HCT116 (cell line): ENCODE results near the gene HGFAC. TPM values are rescaled to one million over a fixed set of nuclear protein-coding genes. Genes with fewer than 3 reads are reported as not detected.

ENCODE experiments used
- ATAC-seq: fragments of 200-7000 bp; cut with Tn5 transposase; 2 replicates; pipeline ENCODE4 v1.9.1; 2020; ENCODE audit warnings: mild to moderate bottlenecking, moderate library complexity
- BruUV-seq: library from RNA; stranded (reverse); fragments of 400-500 nt; replicated peaks from 2 replicates; lab custom pipeline; 2021; lab: Mats Ljungman, UMichigan
- CTCF ChIA-PET: fragments of 300-600 bp; sonication (Branson Sonifier 250); formaldehyde crosslinking; loops from one replicate; lab custom pipeline; 2021; ENCODE audit warnings: antibody characterized with exemption; lab: Charles Lee
- POLR2A ChIA-PET: fragments of 300-600, 350-600 bp; sonication (Branson Sonifier 250); formaldehyde crosslinking; loops from one replicate; lab custom pipeline; 2021; ENCODE audit warnings: antibody characterized with exemption; lab: Charles Lee
- RAD21 ChIA-PET, 2 experiments: fragments of 300-600 bp; sonication (Branson Sonifier 250); formaldehyde crosslinking; loops; one replicate each; lab custom pipeline; 2023; ENCODE audit warnings: low total read pairs in 2 of 2; ENCODE audit not compliant: uncharacterized antibody in 2 of 2, unreplicated experiment in 2 of 2, low non-redundant PET in 1 of 2; lab: Charles Lee
- DNase-seq: peaks from one replicate; pipeline ENCODE4 v3.0.0-alpha.2; 2010; ENCODE audit warnings: low read depth, low spot score
- H2AFZ ChIP-seq: fragments of 200-600 bp; shearing (Covaris generic), sonication (generic); 2 replicates; pipeline ENCODE4 v1.6.1; 2017; ENCODE audit warnings: low read depth, mixed run types, mixed read lengths, antibody characterized with exemption, low read length; ENCODE audit not compliant: poor library complexity, severe bottlenecking
- H3K27ac ChIP-seq: 2 replicates; pipeline ENCODE4 v1.5.1; 2012; ENCODE audit warnings: low read depth, low read length
- H3K27me3 ChIP-seq: fragments of 200-600 bp; sonication (generic); 2 replicates; pipeline ENCODE4 v1.6.1; 2016; ENCODE audit warnings: mixed run types, low read length, mixed read lengths; ENCODE audit not compliant: insufficient read depth
- H3K36me3 ChIP-seq, 2 experiments: fragments of 200-500 bp in 1 of 2; fragments of 200-600 bp in 1 of 2; sonication (Bioruptor generic) in 1 of 2; sonication (generic) in 1 of 2; 2 replicates each; pipeline versions ENCODE4 v1.5.1 to v1.6.1; 2014 to 2016; ENCODE audit warnings: low read length in 2 of 2, inconsistent platforms in 1 of 2, mixed read lengths in 1 of 2, mixed run types in 1 of 2; ENCODE audit not compliant: insufficient read depth in 2 of 2, control insufficient read depth in 1 of 2
- H3K4me1 ChIP-seq, 2 experiments: fragments of 200-600 bp in 1 of 2; sonication (generic) in 1 of 2; 2 replicates each; pipeline versions ENCODE4 v1.5.1 to v1.6.1; 2012 to 2017; ENCODE audit warnings: low read length in 2 of 2, inconsistent platforms in 1 of 2, mild to moderate bottlenecking in 1 of 2, mixed read lengths in 1 of 2, mixed run types in 1 of 2, moderate library complexity in 1 of 2; ENCODE audit not compliant: insufficient read depth in 2 of 2, control insufficient read depth in 1 of 2
- H3K4me2 ChIP-seq: fragments of 200-600 bp; sonication (generic); 2 replicates; pipeline ENCODE4 v1.6.1; 2017; ENCODE audit warnings: mixed run types, low read length, mixed read lengths
- H3K4me3 ChIP-seq, 2 experiments: fragments of 200-600 bp in 1 of 2; sonication (generic) in 1 of 2; replicated peaks in 1 of 2; 2 replicates each; pipeline ENCODE4 v1.5.1; 2011 to 2016; ENCODE audit warnings: low read length in 2 of 2, control low read depth in 1 of 2, low read depth in 1 of 2, mild to moderate bottlenecking in 1 of 2, mixed read lengths in 1 of 2, mixed run types in 1 of 2
- H3K79me2 ChIP-seq: fragments of 200-600 bp; sonication (generic); 2 replicates; pipeline ENCODE4 v1.6.1; 2017; ENCODE audit warnings: mild to moderate bottlenecking, mixed run types, low read length, moderate library complexity, mixed read lengths; ENCODE audit not compliant: insufficient read depth
- H3K9ac ChIP-seq: fragments of 200-600 bp; sonication (generic); 2 replicates; pipeline ENCODE4 v1.6.1; 2016; ENCODE audit warnings: low read length, mixed read lengths
- H3K9me2 ChIP-seq: fragments of 200-600 bp; sonication (generic), shearing (Covaris generic); 2 replicates; pipeline ENCODE4 v1.6.1; 2017; ENCODE audit warnings: mixed run types, mild to moderate bottlenecking, moderate library complexity; ENCODE audit not compliant: insufficient read depth
- H3K9me3 ChIP-seq, 2 experiments: fragments of 200-500 bp in 1 of 2; fragments of 200-600 bp in 1 of 2; sonication (Bioruptor generic) in 1 of 2; sonication (generic) in 1 of 2; 2 replicates each; pipeline ENCODE4 v1.6.1; 2014 to 2017; ENCODE audit warnings: low read length in 2 of 2, mixed read lengths in 2 of 2, inconsistent platforms in 1 of 2, low read depth in 1 of 2, mild to moderate bottlenecking in 1 of 2, mixed run types in 1 of 2, moderate library complexity in 1 of 2; ENCODE audit not compliant: control insufficient read depth in 1 of 2, insufficient read depth in 1 of 2
- H4K20me1 ChIP-seq: fragments of 200-600 bp; sonication (generic), shearing (Covaris generic); 2 replicates; pipeline ENCODE4 v1.6.1; 2017; ENCODE audit warnings: mixed run types, mild to moderate bottlenecking, moderate library complexity; ENCODE audit not compliant: insufficient read depth
- CTCF ChIP-seq, 3 experiments: fragments of 200-600 bp in 1 of 3; sonication (generic) in 1 of 3; IDR thresholded peaks in 2 of 3; conservative IDR thresholded peaks in 1 of 3; 2 replicates each; pipeline ENCODE4 v1.5.1; 2012 to 2017; ENCODE audit warnings: low read depth in 2 of 3, low read length in 2 of 3, antibody characterized with exemption in 1 of 3, borderline replicate concordance in 1 of 3, control low read depth in 1 of 3, mild to moderate bottlenecking in 1 of 3, mixed read lengths in 1 of 3, mixed run types in 1 of 3, moderate library complexity in 1 of 3; ENCODE audit not compliant: insufficient read depth in 1 of 3
- EGR1 ChIP-seq: IDR thresholded peaks from 2 replicates; pipeline ENCODE4 v1.6.1; 2012; ENCODE audit warnings: low read depth
- EZH2 ChIP-seq: fragments of 200-600 bp; sonication (generic); IDR thresholded peaks from 2 replicates; pipeline ENCODE4 v1.6.1; 2017; ENCODE audit warnings: antibody characterized with exemption, mixed run types
- FOSL1 ChIP-seq: IDR thresholded peaks from 2 replicates; pipeline ENCODE4 v1.6.1; 2012; ENCODE audit warnings: low read depth
- MAX ChIP-seq: IDR thresholded peaks from 2 replicates; pipeline ENCODE4 v1.6.1; 2012
- YY1 ChIP-seq: IDR thresholded peaks from 2 replicates; pipeline ENCODE4 v1.6.1; 2011; ENCODE audit warnings: low read length, low read depth, moderate library complexity, mild to moderate bottlenecking; ENCODE audit not compliant: insufficient replicate concordance; ENCODE audit errors: extremely low read depth
- ZBTB33 ChIP-seq: IDR thresholded peaks from 2 replicates; pipeline ENCODE4 v1.6.1; 2011; ENCODE audit warnings: mild to moderate bottlenecking, low read length, moderate library complexity; ENCODE audit not compliant: insufficient replicate concordance; ENCODE audit errors: extremely low read depth
- ZFX ChIP-seq: fragments of 450-650 bp; IDR thresholded peaks from 2 replicates; pipeline ENCODE4 v1.6.1; 2017
- ZNF274 ChIP-seq: fragments of 200-500 bp; sonication (Bioruptor generic); IDR thresholded peaks from 2 replicates; pipeline ENCODE4 v1.6.1; 2014; ENCODE audit warnings: mild to moderate bottlenecking, low read depth, low read length, inconsistent platforms
- intact Hi-C: fragments of 100-400 bp; cut with micrococcal nuclease; formaldehyde crosslinking; loops from 2 replicates; pipeline ENCODE4 v1.10.0; 2022
- total RNA-seq: library from RNA; stranded (reverse); gene quantifications from one replicate; pipeline ENCODE4 v1.2.1, GENCODE V29; 2021; ENCODE audit not compliant: unreplicated experiment

HGFAC gene
- total RNA-seq, 1 experiment from 2014 or later: 1.1 TPM

- ChIA-PET CTCF (interaction anchor here (0.9 kb wide), 1 partner anchor 9 kb away, joined by 3 read pairs; no protein-coding TSS in a partner anchor), RAD21 (no interaction called here), POLR2A (no interaction called here)
- H3K27me3 ChIP-seq: no peaks in the 10 kb centered on the region
- H3K9ac ChIP-seq: no peak overlapping the region
- DNase-seq (no peak), ATAC-seq (no peak)
- no peaks in the 10 kb centered on the region for H4K20me1 ChIP-seq
- H3K4me2 ChIP-seq: no peak overlapping the region
- intact Hi-C loops: no loop called here
- no peaks in the 10 kb centered on the region for H3K9me3 ChIP-seq
- H3K4me3 ChIP-seq: no peak overlapping the region
- H3K79me2 ChIP-seq: no peaks in the 10 kb centered on the region
- peaks cover 4 to 10% of the 10 kb centered on the region in 2 experiments; a peak in 2 of 4 replicates for H3K4me1 ChIP-seq
- no TSS peak for BruUV-seq
- no peak overlapping the region for H2AFZ ChIP-seq
- no peaks in the 10 kb centered on the region for H3K36me3 ChIP-seq
- no peak for TF ChIP-seq CTCF (IDR thresholded peaks at IDR 0.05 in 2 of 3, conservative IDR thresholded peaks at IDR 0.05 in 1 of 3; ENCODE audit: borderline replicate concordance in 1 of 3, insufficient read depth in 1 of 3, low read depth in 2 of 3, low read length in 2 of 3)
- TF ChIP-seq MAX: no peak
- no peak overlapping the region for H3K27ac ChIP-seq
- H3K9me2 ChIP-seq: no peaks in the 10 kb centered on the region
Observed at GRCh38 chr4:3461515-3462291, 19.9 kb downstream of the HGFAC start.

- Histone ChIP-seq H3K27me3 (no peaks in the 10 kb centered on the region), H3K4me2 (peak overlapping the region; percentile 71)
- TF ChIP-seq EZH2 (no peak), ZFX (no peak), EGR1 (no peak), ZBTB33 (no peak), FOSL1 (no peak), MAX (no peak), ZNF274 (no peak), YY1 (no peak), CTCF (IDR thresholded peaks at IDR 0.05 in 2 of 3, conservative IDR thresholded peaks at IDR 0.05 in 1 of 3; ENCODE audit: borderline replicate concordance in 1 of 3, insufficient read depth in 1 of 3, low read depth in 2 of 3, low read length in 2 of 3) (no peak)
Observed at GRCh38 chr4:3462321-3462789, 20.6 kb downstream of the HGFAC start.

More at GRCh38 chr4:3462321-3462789, 20.6 kb downstream of the HGFAC start:
- intact Hi-C loops: no loop called here
- ATAC-seq (peak; percentile 7; the same call in 1 of the 2 replicates), DNase-seq (no peak)
- H3K4me3 ChIP-seq: no peak overlapping the region; a peak in 1 of 4 replicates
- no TSS peak for BruUV-seq
- ChIA-PET CTCF (no interaction called here), POLR2A (no interaction called here), RAD21 (no interaction called here)
- H4K20me1 ChIP-seq: no peaks in the 10 kb centered on the region
- H3K4me1 ChIP-seq: peaks cover 4 to 10% of the 10 kb centered on the region in 2 experiments; a peak in 2 of 4 replicates
- H3K36me3 ChIP-seq: no peaks in the 10 kb centered on the region
- H3K27ac ChIP-seq: no peak overlapping the region
- H3K9ac ChIP-seq: no peak overlapping the region
- peak overlapping the region; percentile 45 for H2AFZ ChIP-seq
- no peaks in the 10 kb centered on the region for H3K9me2 ChIP-seq
- no peaks in the 10 kb centered on the region for H3K9me3 ChIP-seq
- no peaks in the 10 kb centered on the region for H3K79me2 ChIP-seq
